T47D (cell line): ENCODE measurements around the gene TSPAN11.
"Not testable (repeated sequence)": the region's sequence is repeated elsewhere in the genome, so short reads cannot be mapped to it uniquely, and the experiment has no call there.

Experiments
- DNase-seq, 2 experiments: peaks; one replicate each; pipeline versions ENCODE4 v3.0.0 to v3.0.0-alpha.2; 2011 to 2012; ENCODE audit warnings: low read depth in 1 of 2, low spot score in 1 of 2
- JUND ChIP-seq: IDR thresholded peaks from 2 replicates; pipeline ENCODE4 v1.6.1; 2012; ENCODE audit warnings: low read depth
- in situ Hi-C: cut with HindIII; loops from 2 replicates; pipeline ENCODE4 v1.10.0; 2016; ENCODE audit warnings: low sequenced_read_pairs, low pct_unique_long_range_greater_than_20kb

The TSPAN11 gene

DNA sequence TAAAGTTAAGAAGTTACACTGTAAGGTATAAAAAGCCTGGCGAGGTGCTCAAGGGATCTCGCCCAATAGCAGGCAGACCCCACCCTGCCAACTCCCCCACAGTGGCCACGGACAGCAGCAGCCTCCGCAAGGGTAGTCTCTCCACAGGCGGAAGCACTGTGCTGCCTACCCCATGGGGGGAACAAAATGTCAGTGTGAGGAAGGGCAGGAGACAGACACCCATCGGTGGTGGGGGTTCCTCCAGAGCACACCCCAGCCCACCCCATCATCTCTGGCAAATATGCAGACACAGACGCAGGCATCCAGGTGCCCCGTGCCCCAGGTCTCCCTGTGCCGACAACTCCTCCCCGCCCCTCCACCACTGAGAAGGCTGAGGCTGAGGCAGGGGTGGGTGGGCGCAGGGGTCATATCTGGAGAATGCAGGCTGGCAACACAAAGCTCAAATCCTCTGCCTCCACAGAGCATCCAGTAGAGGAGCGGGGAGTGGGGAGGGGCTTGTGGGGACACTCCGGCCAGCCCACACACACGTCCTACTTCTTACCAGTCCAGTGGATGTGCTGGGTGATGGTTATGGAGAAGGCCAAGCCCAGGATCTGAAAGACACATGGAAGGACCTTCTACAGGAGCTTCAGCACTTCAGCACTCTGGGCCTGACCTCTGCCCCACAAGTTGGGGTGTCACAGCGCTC is 78.9 kb downstream of the TSPAN11 start:
- in situ Hi-C loops, result no loop called here

GRCh38 chr12:31005944-31006361 is 79.4 kb downstream of the TSPAN11 start:
- no peak for TF ChIP-seq JUND
- no peak for DNase-seq
- in situ Hi-C loops, result no loop called here

More for the DNA sequence above, 78.9 kb downstream of the TSPAN11 start:
- TF ChIP-seq JUND, result no peak
- no peak for DNase-seq

DNA sequence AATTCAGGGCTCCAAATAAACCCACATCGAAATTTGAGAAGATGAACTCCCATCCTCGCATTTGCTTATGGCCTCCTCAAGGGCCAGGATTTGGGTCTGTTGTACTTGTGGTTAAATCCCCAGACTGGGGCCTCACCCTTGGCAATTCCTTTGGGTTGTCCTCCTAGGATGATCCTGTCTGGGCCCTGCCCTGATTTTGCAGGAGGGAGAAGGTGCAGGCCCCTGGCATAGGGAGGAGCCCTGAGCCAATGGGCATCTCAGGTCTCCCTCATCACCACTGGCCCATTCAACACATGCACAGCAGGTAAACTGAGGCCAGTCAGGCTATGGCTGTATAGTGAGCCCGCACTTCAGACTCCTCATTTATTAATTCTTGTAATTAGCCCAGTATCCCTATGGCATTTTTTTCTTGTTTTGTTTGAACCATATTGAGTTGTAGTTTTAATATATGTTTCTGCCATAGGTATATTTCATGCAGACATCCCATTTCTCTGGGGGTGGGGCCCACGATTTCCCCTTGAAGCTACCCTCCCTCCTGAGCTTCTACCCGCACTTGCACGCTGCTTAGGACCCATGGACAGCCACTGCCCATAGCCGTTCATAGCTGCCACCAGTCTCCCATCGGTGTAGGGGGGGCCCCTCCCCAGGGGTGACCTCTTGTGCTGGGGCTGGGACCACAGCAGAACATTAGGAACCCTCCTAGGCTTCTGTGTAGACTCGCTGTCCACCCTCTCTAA is 80.0 kb downstream of the TSPAN11 start:
- DNase-seq, result no peak
- in situ Hi-C loops, result no loop called here
- no peak for TF ChIP-seq JUND

DNA sequence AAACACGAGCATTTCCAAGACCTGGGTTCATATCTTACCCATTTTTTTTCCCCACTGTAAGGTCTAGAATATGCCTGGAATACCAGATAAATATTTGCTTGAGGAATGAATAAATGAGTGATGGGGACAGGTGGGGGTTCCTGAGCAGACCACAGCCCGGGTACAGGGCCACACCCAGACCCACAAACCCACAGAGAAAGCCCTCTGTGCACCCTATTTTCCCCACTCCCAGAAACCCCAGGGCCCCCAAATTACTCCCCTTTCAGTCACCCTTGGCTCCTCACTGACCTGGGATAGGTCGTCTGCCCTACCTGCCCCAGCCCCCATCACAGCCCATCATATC is 80.6 kb downstream of the TSPAN11 start:
- no peak for TF ChIP-seq JUND
- in situ Hi-C loops, result no loop called here
- no peak for DNase-seq

- DNase-seq, result no peak
- in situ Hi-C loops, result no loop called here
- TF ChIP-seq JUND, result no peak
Measured at GRCh38 chr12:31007636-31008175, 81.2 kb downstream of the TSPAN11 start.

- in situ Hi-C loops, result no loop called here
- no peak for DNase-seq
- no peak for TF ChIP-seq JUND
Measured at GRCh38 chr12:31008241-31008761, 81.8 kb downstream of the TSPAN11 start.

- in situ Hi-C loops, result no loop called here
- DNase-seq, result no peak
- no peak for TF ChIP-seq JUND
Measured at GRCh38 chr12:31008961-31009840, 82.7 kb downstream of the TSPAN11 start.

- TF ChIP-seq JUND, result no peak
- DNase-seq, result no peak
- in situ Hi-C loops, result no loop called here
Measured at GRCh38 chr12:31009976-31010375, 83.4 kb downstream of the TSPAN11 start.

DNA sequence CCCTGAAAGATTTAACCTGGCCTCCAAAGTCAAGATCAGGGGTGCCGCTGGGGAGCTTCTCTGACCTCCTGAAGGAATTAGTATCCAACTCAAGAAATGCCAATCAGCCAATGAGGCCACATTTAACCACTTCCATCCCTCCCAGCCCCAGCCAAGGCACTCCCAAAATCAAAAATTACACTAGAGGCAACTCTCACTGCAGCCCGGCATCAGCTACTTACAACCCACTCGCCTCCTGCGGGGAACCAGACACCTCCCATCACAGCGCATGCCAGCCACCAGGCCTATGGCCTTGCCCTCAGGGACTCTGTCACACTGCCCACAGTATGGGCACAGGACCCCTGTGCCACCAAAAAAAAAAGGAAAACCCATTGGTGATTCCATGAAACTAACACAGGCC is 84.8 kb downstream of the TSPAN11 start:
- DNase-seq, result no peak
- TF ChIP-seq JUND, result no peak
- in situ Hi-C loops, result no loop called here

GRCh38 chr12:31011746-31012566 is 85.4 kb downstream of the TSPAN11 start:
- DNase-seq, result peak in 1 of 2 experiments; percentile 22
- in situ Hi-C loops, result no loop called here
- TF ChIP-seq JUND, result no peak

DNA sequence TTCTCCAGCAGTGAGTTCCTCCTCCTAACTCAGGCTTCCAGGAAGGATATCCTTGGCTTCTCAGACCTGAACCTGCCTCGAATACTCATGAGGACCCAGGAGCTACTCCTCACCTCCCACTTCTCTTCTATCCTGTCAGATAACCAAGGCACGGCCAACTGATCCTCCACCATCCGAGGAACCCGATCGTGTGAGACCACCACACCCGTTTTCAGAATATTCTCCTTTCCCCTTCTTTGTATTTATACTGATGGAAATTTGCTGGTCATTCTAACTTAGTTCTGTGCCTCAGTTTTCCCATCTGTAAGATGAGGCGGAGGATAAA is 86.0 kb downstream of the TSPAN11 start:
- in situ Hi-C loops, DNase-seq: not testable (repeated sequence)

- TF ChIP-seq JUND, result no peak
- in situ Hi-C loops, result no loop called here
Measured at GRCh38 chr12:31015215-31015614, 88.7 kb downstream of the TSPAN11 start.

More at GRCh38 chr12:31015215-31015614, 88.7 kb downstream of the TSPAN11 start:
- no peak for DNase-seq
